GM20000 (cell line): ENCODE measurements around the gene TMCO4.
"Not testable (repeated sequence)": the region's sequence is repeated elsewhere in the genome, so short reads cannot be mapped to it uniquely, and the experiment has no call there.

Experiments
- DNase-seq: peaks from one replicate; pipeline ENCODE4 v3.0.0; 2012; ENCODE audit warnings: low spot score
- TF ChIP-seq, protein P1 (sequence below): IDR thresholded peaks from 2 replicates; pipeline ENCODE4 v1.5.1; 2012; ENCODE audit warnings: mild to moderate bottlenecking, control low read depth; ENCODE audit errors: extremely low read depth, missing control alignments

Gene TMCO4

DNA sequence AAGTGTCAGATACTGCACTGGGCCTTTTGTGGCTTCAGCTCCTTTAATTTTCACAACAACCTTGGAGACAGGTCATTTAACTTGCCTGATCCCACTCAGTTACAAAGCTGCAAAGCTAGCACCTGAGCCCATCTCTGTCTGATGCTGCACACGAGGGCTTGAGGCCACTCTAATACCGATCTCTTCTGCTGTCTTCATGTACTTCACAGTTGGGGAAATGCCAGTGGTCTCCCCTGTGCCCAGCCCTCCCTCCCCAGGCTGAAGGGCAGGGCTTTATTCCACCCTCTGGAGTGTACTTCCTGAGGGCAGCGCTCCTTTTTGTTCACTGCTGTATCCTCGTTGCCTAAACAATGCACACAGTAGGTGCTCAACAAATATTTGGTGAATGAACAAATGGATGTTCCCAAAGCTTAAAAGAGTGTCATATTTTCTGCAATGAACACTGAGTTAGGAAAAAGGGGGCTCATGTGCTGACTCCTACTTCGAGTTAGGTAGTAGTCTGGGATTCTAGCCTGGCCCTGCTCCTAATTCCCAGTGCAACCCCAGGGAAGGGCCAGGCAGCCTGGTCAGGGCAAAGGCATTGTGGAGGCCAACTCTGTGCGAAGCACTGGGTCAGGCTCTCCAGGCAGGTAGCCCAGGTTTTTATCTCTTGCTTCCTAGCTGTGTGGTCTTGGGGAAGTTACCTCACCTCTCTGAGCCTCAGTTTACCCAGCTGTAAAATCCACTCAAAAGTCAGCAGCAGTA lies 1.1 kb downstream of the TMCO4 start:
- no peak for DNase-seq
- TF ChIP-seq, protein P1, sequence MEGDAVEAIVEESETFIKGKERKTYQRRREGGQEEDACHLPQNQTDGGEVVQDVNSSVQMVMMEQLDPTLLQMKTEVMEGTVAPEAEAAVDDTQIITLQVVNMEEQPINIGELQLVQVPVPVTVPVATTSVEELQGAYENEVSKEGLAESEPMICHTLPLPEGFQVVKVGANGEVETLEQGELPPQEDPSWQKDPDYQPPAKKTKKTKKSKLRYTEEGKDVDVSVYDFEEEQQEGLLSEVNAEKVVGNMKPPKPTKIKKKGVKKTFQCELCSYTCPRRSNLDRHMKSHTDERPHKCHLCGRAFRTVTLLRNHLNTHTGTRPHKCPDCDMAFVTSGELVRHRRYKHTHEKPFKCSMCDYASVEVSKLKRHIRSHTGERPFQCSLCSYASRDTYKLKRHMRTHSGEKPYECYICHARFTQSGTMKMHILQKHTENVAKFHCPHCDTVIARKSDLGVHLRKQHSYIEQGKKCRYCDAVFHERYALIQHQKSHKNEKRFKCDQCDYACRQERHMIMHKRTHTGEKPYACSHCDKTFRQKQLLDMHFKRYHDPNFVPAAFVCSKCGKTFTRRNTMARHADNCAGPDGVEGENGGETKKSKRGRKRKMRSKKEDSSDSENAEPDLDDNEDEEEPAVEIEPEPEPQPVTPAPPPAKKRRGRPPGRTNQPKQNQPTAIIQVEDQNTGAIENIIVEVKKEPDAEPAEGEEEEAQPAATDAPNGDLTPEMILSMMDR = no peak

DNA sequence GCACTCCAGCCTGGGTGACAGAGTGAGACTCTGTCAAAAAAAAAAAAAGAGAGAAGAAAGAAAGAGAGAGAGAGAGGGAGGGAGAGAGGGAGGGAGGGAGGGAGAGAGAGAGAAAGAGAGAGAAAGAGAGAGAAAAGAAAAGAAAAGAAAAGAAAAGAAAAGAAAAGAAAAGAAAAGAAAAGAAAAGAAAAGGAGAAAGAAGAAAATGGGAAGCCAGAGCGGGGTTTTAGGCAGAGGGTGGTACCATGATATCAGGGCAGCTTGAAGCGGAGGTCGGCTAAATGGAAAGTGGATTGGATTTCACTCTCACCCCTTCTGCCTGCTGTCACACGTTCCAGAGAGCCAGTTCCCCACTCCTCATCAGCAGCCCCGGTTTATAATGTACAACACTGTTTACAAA lies 1.9 kb downstream of the TMCO4 start:
- TF ChIP-seq, protein P1 = no peak

GRCh38 chr1:19794583-19794982 lies 5.1 kb downstream of the TMCO4 start:
- DNase-seq = no peak
- TF ChIP-seq, protein P1 = no peak

More for the DNA sequence above, 1.9 kb downstream of the TMCO4 start:
- DNase-seq = no peak

GRCh38 chr1:19793360-19794046 lies 6.2 kb downstream of the TMCO4 start:
- TF ChIP-seq, protein P1 = no peak
- no peak for DNase-seq

DNA sequence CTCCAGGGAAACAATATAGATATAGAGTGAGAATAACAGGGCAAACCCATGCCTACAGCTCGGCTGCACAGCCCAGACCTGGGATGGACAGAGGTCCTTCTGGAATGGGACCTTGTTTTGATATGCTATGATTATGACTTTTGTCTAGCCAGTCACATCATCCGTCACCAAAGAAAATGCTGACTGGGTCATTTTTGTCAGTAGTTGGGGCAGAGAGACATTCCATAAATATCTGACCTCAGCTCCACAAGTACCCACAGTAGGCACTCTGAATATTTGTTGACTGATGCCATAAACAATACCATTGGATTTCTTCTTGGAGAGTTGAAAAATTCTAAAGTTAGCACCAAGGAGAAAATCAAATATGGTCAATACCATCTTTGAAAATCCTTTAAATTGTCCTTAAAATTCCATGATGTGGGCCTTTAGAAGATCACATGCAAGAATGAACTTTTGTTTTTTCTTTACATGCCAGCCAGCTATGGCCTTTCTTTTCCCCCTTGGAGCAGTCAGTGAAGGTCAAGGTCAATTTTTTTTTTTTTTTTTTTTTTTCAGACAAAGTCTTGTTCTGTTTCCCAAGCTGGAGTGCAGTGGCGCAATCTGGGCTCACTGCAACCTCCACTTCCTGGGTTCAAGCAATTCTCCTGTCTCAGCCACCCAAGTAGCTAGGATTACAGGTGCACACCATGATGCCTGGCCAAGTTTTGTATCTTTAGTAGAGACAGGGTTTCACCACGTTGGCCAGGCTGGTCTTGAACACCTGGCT lies 7.3 kb downstream of the TMCO4 start:
- TF ChIP-seq, protein P1 = no peak
- DNase-seq = no peak

DNA sequence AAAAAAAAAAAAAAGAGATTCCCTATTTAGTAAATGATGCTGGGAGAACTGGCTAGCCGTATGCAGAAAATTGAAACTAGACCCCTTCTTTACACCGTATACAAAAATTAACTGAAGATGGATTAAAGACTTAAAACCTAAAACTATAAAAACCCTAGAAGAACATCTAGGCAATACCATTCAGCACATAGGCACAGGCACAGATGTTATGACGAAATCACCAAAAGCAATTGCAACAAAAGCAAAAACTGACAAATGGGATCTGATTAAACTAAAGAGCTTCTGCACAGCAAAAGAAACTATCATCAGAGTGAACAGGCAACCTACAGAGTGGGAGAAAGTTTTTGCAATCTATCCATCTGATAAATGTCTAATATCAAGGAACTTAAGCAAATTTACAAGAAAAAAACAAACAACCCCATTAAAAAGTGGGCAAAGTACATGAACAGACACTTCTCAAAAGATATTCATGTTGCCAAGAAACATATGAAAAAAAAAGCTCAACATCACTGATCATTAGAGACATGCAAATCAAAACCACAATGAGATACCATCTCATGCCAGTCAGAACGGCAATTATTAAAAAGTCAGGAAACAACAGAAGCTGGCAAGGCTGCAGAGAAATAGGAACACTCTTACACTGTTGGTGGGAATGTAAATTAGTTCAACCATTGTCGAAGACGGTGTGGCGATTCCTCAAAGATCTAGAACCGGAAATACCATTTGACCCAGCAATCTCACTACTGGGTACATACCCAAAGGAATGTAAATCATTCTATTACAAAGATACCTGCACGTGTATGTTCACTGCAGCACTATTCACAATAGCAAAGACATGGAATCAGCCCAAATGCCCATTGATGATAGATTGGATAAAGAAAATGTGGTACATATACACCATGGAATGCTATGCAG lies 9.4 kb downstream of the TMCO4 start:
- not testable (repeated sequence) for DNase-seq

GRCh38 chr1:19786988-19787423 lies 12.7 kb downstream of the TMCO4 start:
- TF ChIP-seq, protein P1 = no peak
- no peak for DNase-seq
